ENCODE results near the gene CPA4.

Gene CPA4

DNA sequence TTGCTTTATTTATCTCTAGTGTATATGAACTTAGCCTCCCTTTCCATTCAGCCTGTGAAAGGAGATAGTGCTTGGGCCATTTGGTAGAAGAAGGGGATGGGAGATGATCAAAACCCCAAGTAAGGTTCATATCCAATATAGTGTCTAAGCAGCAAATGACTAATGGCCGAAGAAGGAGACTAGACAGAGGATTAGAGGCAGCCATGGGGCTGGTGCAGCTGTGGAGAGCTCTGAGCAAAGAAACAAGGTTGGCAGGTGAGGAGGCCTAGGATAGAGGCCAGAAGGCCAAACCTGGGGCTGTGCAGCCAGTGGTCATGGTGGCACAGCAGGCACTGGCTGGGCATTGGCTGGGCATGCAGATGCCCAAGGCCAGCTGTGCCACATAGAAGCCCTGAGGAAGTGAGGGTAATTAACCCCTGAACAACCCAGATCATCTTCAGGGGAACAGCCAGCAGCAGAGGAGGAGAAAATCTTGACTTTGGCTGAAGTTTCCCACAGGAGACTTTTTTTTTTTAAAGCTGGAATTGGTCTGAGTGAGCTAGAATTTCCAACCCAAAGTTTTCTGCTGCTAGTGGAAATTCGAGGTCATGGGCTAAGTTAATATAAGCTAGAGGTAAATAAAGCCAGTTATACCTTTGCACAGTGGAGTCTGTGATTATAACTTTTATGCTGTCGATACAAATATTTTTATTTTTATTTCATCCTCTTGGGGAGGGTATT is 77.0 kb downstream of the CPA4 start:
- H3K9me3 ChIP-seq (ENCODE audit: control insufficient read depth in 1 of 2, low read length in 2 of 2) = no peaks in the 10 kb centered on the region
- no peaks in the 10 kb centered on the region for H3K36me3 ChIP-seq (ENCODE audit: control insufficient read depth in 1 of 2, insufficient read depth in 2 of 2, low read length in 2 of 2)
- H3K27ac ChIP-seq (ENCODE audit: low read depth, low read length) = no peak overlapping the region
- H3K4me3 ChIP-seq (ENCODE audit: low read depth in 1 of 2, low read length in 2 of 2) = no peak overlapping the region
- peaks cover 4 to 9% of the 10 kb centered on the region in 2 donors for H3K4me1 ChIP-seq (ENCODE audit: control insufficient read depth in 1 of 2, insufficient read depth in 2 of 2, low read length in 2 of 2)
- no peaks in the 10 kb centered on the region for H3K27me3 ChIP-seq (ENCODE audit: control insufficient read depth in 1 of 2, insufficient read depth in 2 of 2, low read length in 2 of 2)
- H3K9ac ChIP-seq (ENCODE audit: low read depth in 1 of 2, low read length in 2 of 2) = no peak overlapping the region

GRCh38 chr7:130371046-130371445 is 78.1 kb downstream of the CPA4 start:
- H3K4me1 ChIP-seq (ENCODE audit: control insufficient read depth in 1 of 2, insufficient read depth in 2 of 2, low read length in 2 of 2) = peaks cover 0 to 4% of the 10 kb centered on the region in 2 donors
- H3K27ac ChIP-seq (ENCODE audit: low read depth, low read length) = no peak overlapping the region
- no peak overlapping the region for H3K9ac ChIP-seq (ENCODE audit: low read depth in 1 of 2, low read length in 2 of 2)
- H3K36me3 ChIP-seq (ENCODE audit: control insufficient read depth in 1 of 2, insufficient read depth in 2 of 2, low read length in 2 of 2) = no peaks in the 10 kb centered on the region
- no peaks in the 10 kb centered on the region for H3K27me3 ChIP-seq (ENCODE audit: control insufficient read depth in 1 of 2, insufficient read depth in 2 of 2, low read length in 2 of 2)
- no peak overlapping the region for H3K4me3 ChIP-seq (ENCODE audit: low read depth in 1 of 2, low read length in 2 of 2)
- H3K9me3 ChIP-seq (ENCODE audit: control insufficient read depth in 1 of 2, low read length in 2 of 2) = peaks cover 0 to 3% of the 10 kb centered on the region in 2 donors

DNA sequence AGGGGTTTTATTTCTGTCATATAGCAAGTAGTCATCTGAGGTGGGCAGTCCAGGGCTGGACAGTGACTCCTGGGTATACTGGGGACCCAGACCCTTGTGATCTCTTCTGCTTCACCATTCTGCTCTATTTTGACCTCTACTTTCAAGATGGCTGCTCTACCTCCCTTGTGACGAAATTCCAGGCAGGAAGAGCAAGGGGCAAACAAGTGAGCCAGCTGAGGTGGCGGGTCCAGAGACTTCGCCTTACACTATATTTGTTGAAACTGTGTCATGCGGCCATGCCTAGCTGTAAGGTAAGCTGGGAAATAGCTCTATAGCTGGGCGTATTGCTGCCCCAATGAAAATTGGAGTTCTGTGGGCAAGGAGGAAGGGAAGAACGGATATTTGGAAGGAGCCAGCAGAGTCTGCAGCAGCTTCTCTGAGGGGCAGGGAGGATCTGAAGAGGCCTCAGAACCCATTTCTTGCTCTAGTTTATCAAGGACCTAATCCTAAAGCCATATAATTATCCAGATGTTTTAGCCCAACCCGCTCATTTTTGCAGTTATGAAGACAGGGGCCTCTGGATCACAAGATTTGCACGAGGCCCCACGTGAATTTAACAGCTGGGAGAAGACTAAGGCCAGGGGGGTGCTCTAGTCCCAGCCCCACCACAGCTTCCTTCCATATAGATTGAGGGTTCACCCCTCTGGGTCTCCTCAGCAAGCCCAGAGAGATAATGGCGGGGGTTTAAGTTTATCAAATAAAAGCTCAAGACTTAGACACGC is 79.6 kb downstream of the CPA4 start:
- Histone ChIP-seq H3K4me1 (ENCODE audit: control insufficient read depth in 1 of 2, insufficient read depth in 2 of 2, low read length in 2 of 2) (peaks cover 0 to 4% of the 10 kb centered on the region in 2 donors), H3K9ac (ENCODE audit: low read depth in 1 of 2, low read length in 2 of 2) (no peak overlapping the region), H3K4me3 (ENCODE audit: low read depth in 1 of 2, low read length in 2 of 2) (no peak overlapping the region), H3K27ac (ENCODE audit: low read depth, low read length) (no peak overlapping the region), H3K9me3 (ENCODE audit: control insufficient read depth in 1 of 2, low read length in 2 of 2) (peaks cover 0 to 4% of the 10 kb centered on the region in 2 donors), H3K27me3 (ENCODE audit: control insufficient read depth in 1 of 2, insufficient read depth in 2 of 2, low read length in 2 of 2) (no peaks in the 10 kb centered on the region), H3K36me3 (ENCODE audit: control insufficient read depth in 1 of 2, insufficient read depth in 2 of 2, low read length in 2 of 2) (no peaks in the 10 kb centered on the region)

Data from duodenal mucosa (tissue), 2 donors.